ENCODE data around the gene MTM1. TPM values are rescaled to one million over a fixed set of nuclear protein-coding genes. Genes with fewer than 3 reads are reported as not detected.
A peak's percentile ranks its signal among the peaks of the same experiment; 100 is the strongest.

MTM1 gene
- total RNA-seq, 3 donors from 2014 or later = 42.2 to 77.3 (median 56.9) TPM

DNA sequence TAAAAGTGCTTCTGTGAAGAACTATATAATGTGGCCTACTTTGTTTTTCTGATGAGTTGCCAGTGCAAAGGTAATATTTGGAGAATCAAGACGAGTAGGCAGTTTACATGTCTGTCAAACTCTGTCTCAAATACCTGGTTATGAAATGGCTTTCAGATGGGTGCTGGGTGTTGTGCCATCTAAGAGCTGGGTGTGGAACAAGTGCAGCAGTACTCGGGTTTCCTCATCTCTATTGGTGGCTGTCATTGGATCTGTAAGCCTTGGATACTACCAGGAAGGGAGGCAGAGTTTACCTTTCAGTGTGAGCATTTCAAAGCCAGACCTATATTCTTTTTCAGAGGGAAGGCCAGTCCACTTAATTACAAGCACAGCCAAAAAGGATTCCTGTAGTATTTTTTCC, 37.2 kb downstream of the MTM1 start:
- TF ChIP-seq CTCF (IDR thresholded peaks at IDR 0.05) = no peak
- peak; percentile 91 for ATAC-seq

GRCh38 chrX:150607201-150607600, 38.8 kb downstream of the MTM1 start:
- no peak for TF ChIP-seq CTCF (IDR thresholded peaks at IDR 0.05)

More for the DNA sequence above, 37.2 kb downstream of the MTM1 start:
- DNase-seq = peak in 1 of 3 donors; percentile 24
- Histone ChIP-seq H3K4me3 (no peak overlapping the region), H3K36me3 (ENCODE audit: low read depth) (no peaks in the 10 kb centered on the region), H3K9me3 (no peaks in the 10 kb centered on the region), H3K4me1 (ENCODE audit: low read depth) (no peaks in the 10 kb centered on the region)
- intact Hi-C loops (cut with DNase I, micrococcal nuclease) = no loop called here

DNA sequence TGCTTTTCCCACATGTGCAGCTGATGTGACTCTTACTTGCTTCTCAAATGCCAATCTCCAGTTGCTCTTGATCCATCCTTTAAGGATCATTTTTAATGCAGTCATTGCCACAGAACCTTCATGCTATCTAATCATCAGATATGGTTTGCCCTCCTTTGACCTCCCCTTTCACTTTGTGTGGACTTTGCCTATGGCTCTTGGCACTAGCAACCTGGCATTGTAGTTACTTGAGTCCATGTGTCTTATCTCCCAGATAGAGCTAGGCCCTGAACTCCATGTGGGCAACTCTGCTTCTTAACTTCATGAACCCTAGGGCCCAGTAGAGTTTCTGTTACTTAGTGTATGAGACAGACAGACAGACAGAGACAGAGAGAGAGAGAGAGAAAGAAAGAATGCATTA, 41.6 kb downstream of the MTM1 start:
- DNase-seq = no peak
- Histone ChIP-seq H3K4me1 (ENCODE audit: low read depth) (no peaks in the 10 kb centered on the region), H3K9me3 (no peaks in the 10 kb centered on the region), H3K4me3 (no peak overlapping the region), H3K36me3 (ENCODE audit: low read depth) (no peaks in the 10 kb centered on the region)
- no peak for ATAC-seq
- intact Hi-C loops (cut with DNase I, micrococcal nuclease) = no loop called here
- TF ChIP-seq CTCF (IDR thresholded peaks at IDR 0.05) = no peak

More at GRCh38 chrX:150607201-150607600, 38.8 kb downstream of the MTM1 start:
- no peaks in the 10 kb centered on the region for H3K36me3 ChIP-seq (ENCODE audit: low read depth)
- no peak for DNase-seq
- H3K4me1 ChIP-seq (ENCODE audit: low read depth) = no peaks in the 10 kb centered on the region
- H3K9me3 ChIP-seq = no peaks in the 10 kb centered on the region
- intact Hi-C loops (cut with DNase I, micrococcal nuclease) = no loop called here
- no peak for ATAC-seq
- H3K4me3 ChIP-seq = no peak overlapping the region

DNA sequence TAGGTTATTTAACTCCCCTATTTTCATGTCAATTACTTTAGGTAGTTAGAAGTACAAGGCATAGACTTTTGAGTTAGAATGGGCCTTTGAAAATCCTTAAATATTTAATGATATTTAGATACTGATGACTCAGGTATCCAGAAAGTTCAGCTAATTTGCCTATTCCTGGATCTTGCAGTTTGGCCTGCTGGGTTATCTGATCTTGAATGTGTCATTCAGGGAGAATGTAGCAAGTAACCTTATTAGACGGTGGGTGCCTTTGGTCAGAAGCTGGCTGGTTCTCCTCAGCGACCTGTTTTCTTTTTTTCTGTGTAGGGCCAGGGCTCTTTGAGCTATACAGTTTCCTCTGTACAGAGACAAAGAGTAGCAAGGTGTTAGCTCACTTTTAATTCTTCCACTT, 42.0 kb downstream of the MTM1 start:
- ATAC-seq = no peak
- intact Hi-C loops (cut with DNase I, micrococcal nuclease) = no loop called here
- Histone ChIP-seq H3K4me1 (ENCODE audit: low read depth) (no peaks in the 10 kb centered on the region), H3K4me3 (no peak overlapping the region), H3K36me3 (ENCODE audit: low read depth) (no peaks in the 10 kb centered on the region), H3K9me3 (no peaks in the 10 kb centered on the region)
- no peak for TF ChIP-seq CTCF (IDR thresholded peaks at IDR 0.05)
- no peak for DNase-seq

- Histone ChIP-seq H3K36me3 (ENCODE audit: low read depth) (no peaks in the 10 kb centered on the region), H3K9me3 (no peaks in the 10 kb centered on the region), H3K4me1 (ENCODE audit: low read depth) (no peaks in the 10 kb centered on the region), H3K4me3 (no peak overlapping the region)
- ATAC-seq = no peak
- DNase-seq = no peak
- TF ChIP-seq CTCF (IDR thresholded peaks at IDR 0.05) = no peak
- intact Hi-C loops (cut with DNase I, micrococcal nuclease) = no loop called here
Observed at GRCh38 chrX:150615356-150615755, 46.9 kb downstream of the MTM1 start.

All from mucosa of descending colon (tissue), 3 donors.